ENCODE results near the gene SULF2.

DNA sequence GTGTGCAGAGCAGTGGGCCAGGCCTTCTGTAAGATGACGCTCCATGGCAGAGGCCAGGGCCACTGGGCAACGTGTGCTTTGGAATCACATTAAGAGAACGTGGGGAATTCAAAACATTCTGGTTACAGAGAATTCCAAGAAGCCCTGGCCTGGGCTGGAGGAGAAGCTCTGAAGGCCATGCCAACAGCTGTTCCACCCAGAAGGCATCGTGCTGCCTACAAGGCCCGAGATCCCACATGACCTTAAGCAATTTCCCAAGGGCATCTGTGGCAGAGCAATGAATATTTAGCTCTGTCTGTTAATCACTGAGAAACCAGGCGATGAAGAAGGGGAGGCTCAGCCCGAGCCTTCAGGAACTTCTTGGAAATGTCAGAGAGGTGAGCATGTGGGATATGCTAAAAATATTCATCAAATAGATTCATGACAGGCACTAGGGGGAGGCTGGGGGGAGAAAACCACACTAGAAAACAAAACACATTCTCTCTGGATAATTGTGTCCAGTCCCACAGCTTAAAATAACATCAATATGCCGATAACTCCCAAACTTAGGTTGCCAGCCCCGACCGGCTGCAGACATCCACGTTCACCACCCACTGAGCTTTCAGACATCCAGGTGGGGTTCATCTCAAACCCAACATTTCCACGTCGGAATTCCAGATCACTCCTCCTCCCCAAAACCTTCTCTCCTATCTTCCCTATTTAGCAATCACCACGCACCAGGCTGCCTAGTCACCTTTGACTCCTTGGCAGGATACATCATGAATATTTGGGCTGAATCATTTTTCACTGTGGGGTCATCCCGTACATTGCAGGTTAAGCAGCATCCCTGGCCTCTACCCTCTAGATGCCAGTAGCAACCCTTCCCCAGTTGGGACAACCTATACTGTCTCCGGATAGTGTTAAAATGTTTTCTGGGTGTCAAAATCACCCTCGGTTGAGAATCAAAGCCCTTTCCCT is 6.6 kb downstream of the SULF2 start:
- TF ChIP-seq, protein P1, sequence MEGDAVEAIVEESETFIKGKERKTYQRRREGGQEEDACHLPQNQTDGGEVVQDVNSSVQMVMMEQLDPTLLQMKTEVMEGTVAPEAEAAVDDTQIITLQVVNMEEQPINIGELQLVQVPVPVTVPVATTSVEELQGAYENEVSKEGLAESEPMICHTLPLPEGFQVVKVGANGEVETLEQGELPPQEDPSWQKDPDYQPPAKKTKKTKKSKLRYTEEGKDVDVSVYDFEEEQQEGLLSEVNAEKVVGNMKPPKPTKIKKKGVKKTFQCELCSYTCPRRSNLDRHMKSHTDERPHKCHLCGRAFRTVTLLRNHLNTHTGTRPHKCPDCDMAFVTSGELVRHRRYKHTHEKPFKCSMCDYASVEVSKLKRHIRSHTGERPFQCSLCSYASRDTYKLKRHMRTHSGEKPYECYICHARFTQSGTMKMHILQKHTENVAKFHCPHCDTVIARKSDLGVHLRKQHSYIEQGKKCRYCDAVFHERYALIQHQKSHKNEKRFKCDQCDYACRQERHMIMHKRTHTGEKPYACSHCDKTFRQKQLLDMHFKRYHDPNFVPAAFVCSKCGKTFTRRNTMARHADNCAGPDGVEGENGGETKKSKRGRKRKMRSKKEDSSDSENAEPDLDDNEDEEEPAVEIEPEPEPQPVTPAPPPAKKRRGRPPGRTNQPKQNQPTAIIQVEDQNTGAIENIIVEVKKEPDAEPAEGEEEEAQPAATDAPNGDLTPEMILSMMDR (IDR thresholded peaks at IDR 0.05), result no peak
- TF ChIP-seq POLR2A (IDR thresholded peaks at IDR 0.05) (no peak), EP300 (IDR thresholded peaks at IDR 0.05) (no peak)
